Measurements from ENCODE around the gene ELOA. TPM values are rescaled to one million over a fixed set of nuclear protein-coding genes. Genes with fewer than 3 reads are reported as not detected.

The ELOA gene
- total RNA-seq, 1 donor from 2014 or later = 41.7 TPM

GRCh38 chr1:23751050-23751814 lies 8.0 kb downstream of the ELOA start:
- peaks cover 16% of the 10 kb centered on the region for H3K4me1 Mint-ChIP-seq (ENCODE audit: low read depth)
- no peaks in the 10 kb centered on the region for H3K27me3 Mint-ChIP-seq (ENCODE audit: low read depth)
- H3K27ac Mint-ChIP-seq (ENCODE audit: unreplicated experiment) = peak overlapping the region; percentile 36
- H3K36me3 Mint-ChIP-seq (ENCODE audit: low read depth) = peaks cover 33% of the 10 kb centered on the region
- peak; percentile 81 for TF ChIP-seq CTCF (IDR thresholded peaks at IDR 0.05)
- H3K4me3 Mint-ChIP-seq (ENCODE audit: unreplicated experiment) = no peak overlapping the region
- DNase-seq (ENCODE audit: low spot score) = no peak
- H3K9me3 Mint-ChIP-seq (ENCODE audit: low read depth) = no peaks in the 10 kb centered on the region

GRCh38 chr1:23751815-23752200 lies 8.5 kb downstream of the ELOA start:
- peaks cover 12% of the 10 kb centered on the region for H3K4me1 Mint-ChIP-seq (ENCODE audit: low read depth)
- H3K36me3 Mint-ChIP-seq (ENCODE audit: low read depth) = peaks cover 33% of the 10 kb centered on the region
- no peaks in the 10 kb centered on the region for H3K9me3 Mint-ChIP-seq (ENCODE audit: low read depth)
- TF ChIP-seq CTCF (IDR thresholded peaks at IDR 0.05) = no peak
- no peak overlapping the region for H3K4me3 Mint-ChIP-seq (ENCODE audit: unreplicated experiment)
- no peaks in the 10 kb centered on the region for H3K27me3 Mint-ChIP-seq (ENCODE audit: low read depth)
- DNase-seq (ENCODE audit: low spot score) = no peak
- H3K27ac Mint-ChIP-seq (ENCODE audit: unreplicated experiment) = no peak overlapping the region

GRCh38 chr1:23752909-23753308 lies 9.6 kb downstream of the ELOA start:
- DNase-seq (ENCODE audit: low spot score) = no peak
- Mint-ChIP-seq H3K27ac (ENCODE audit: unreplicated experiment) (no peak overlapping the region), H3K36me3 (ENCODE audit: low read depth) (peaks cover 35% of the 10 kb centered on the region), H3K4me3 (ENCODE audit: unreplicated experiment) (no peak overlapping the region), H3K27me3 (ENCODE audit: low read depth) (no peaks in the 10 kb centered on the region), H3K9me3 (ENCODE audit: low read depth) (no peaks in the 10 kb centered on the region), H3K4me1 (ENCODE audit: low read depth) (peaks cover under 1% of the 10 kb centered on the region)
- TF ChIP-seq CTCF (IDR thresholded peaks at IDR 0.05) = no peak

- peaks cover 36% of the 10 kb centered on the region for H3K36me3 Mint-ChIP-seq (ENCODE audit: low read depth)
- DNase-seq (ENCODE audit: low spot score) = no peak
Measured at GRCh38 chr1:23756676-23757075, 13.4 kb downstream of the ELOA start.

GRCh38 chr1:23757812-23758211 lies 14.5 kb downstream of the ELOA start:
- no peak for DNase-seq (ENCODE audit: low spot score)
- Mint-ChIP-seq H3K27ac (ENCODE audit: unreplicated experiment) (no peak overlapping the region), H3K9me3 (ENCODE audit: low read depth) (no peaks in the 10 kb centered on the region), H3K36me3 (ENCODE audit: low read depth) (peaks cover 36% of the 10 kb centered on the region), H3K4me1 (ENCODE audit: low read depth) (no peaks in the 10 kb centered on the region), H3K4me3 (ENCODE audit: unreplicated experiment) (no peak overlapping the region), H3K27me3 (ENCODE audit: low read depth) (no peaks in the 10 kb centered on the region)
- no peak for TF ChIP-seq CTCF (IDR thresholded peaks at IDR 0.05)

More at GRCh38 chr1:23756676-23757075, 13.4 kb downstream of the ELOA start:
- H3K9me3 Mint-ChIP-seq (ENCODE audit: low read depth) = no peaks in the 10 kb centered on the region
- no peaks in the 10 kb centered on the region for H3K4me1 Mint-ChIP-seq (ENCODE audit: low read depth)
- no peak for TF ChIP-seq CTCF (IDR thresholded peaks at IDR 0.05)
- H3K27ac Mint-ChIP-seq (ENCODE audit: unreplicated experiment) = peak overlapping the region; percentile 32
- no peaks in the 10 kb centered on the region for H3K27me3 Mint-ChIP-seq (ENCODE audit: low read depth)
- no peak overlapping the region for H3K4me3 Mint-ChIP-seq (ENCODE audit: unreplicated experiment)
